Urothelium cell line (cell line): ENCODE measurements around the gene CHST10.
A peak's percentile ranks its signal among the peaks of the same experiment; 100 is the strongest.
"Not testable (repeated sequence)": the region's sequence is repeated elsewhere in the genome, so short reads cannot be mapped to it uniquely, and the experiment has no call there.

ENCODE experiments used
- DNase-seq: peaks from one replicate; pipeline ENCODE4 v3.0.0; 2011; ENCODE audit warnings: low spot score, mixed read lengths
- FAIRE-seq: peaks from 2 replicates; lab custom pipeline; 2011; peaks lifted over from hg19 to GRCh38; lab: Jason Lieb, UNC

CHST10 gene

GRCh38 chr2:100416935-100417710, at the start of gene CHST10:
Gene CHST10, minus strand, starts transcription at chr2:100417668. Its CDS starts 10,993 bp downstream, at chr2:100406675.
- FAIRE-seq, result peak; percentile 89
- DNase-seq, result peak; percentile 92

GRCh38 chr2:100460904-100461530, 43.5 kb upstream of the CHST10 start:
- DNase-seq (no peak), FAIRE-seq (no peak)

- not testable (repeated sequence) for FAIRE-seq, DNase-seq
Measured at GRCh38 chr2:100456357-100456756, 38.9 kb upstream of the CHST10 start.

- no peak for DNase-seq
- FAIRE-seq, result no peak
Measured at GRCh38 chr2:100453853-100454252, 36.4 kb upstream of the CHST10 start.

- FAIRE-seq, result no peak
Measured at GRCh38 chr2:100451734-100452133, 34.3 kb upstream of the CHST10 start.

GRCh38 chr2:100451092-100451491, 33.6 kb upstream of the CHST10 start:
- FAIRE-seq, result no peak

More at GRCh38 chr2:100451734-100452133, 34.3 kb upstream of the CHST10 start:
- no peak for DNase-seq

GRCh38 chr2:100446696-100447095, 29.2 kb upstream of the CHST10 start:
- FAIRE-seq, result no peak
- no peak for DNase-seq

More at GRCh38 chr2:100451092-100451491, 33.6 kb upstream of the CHST10 start:
- no peak for DNase-seq

- FAIRE-seq (no peak), DNase-seq (no peak)
Measured at GRCh38 chr2:100437751-100438150, 20.3 kb upstream of the CHST10 start.

- DNase-seq (no peak), FAIRE-seq (no peak)
Measured at GRCh38 chr2:100429726-100430125, 12.3 kb upstream of the CHST10 start.

GRCh38 chr2:100427627-100428258, 10.3 kb upstream of the CHST10 start:
- no peak for FAIRE-seq
- peak; percentile 65 for DNase-seq

GRCh38 chr2:100427111-100427510, 9.6 kb upstream of the CHST10 start:
- DNase-seq, result no peak
- FAIRE-seq, result no peak

- DNase-seq (no peak), FAIRE-seq (no peak)
Measured at GRCh38 chr2:100426384-100426720, 8.9 kb upstream of the CHST10 start.

- no peak for FAIRE-seq
- DNase-seq, result no peak
Measured at GRCh38 chr2:100425573-100426383, 8.3 kb upstream of the CHST10 start.

- FAIRE-seq (no peak), DNase-seq (no peak)
Measured at GRCh38 chr2:100425107-100425506, 7.6 kb upstream of the CHST10 start.

GRCh38 chr2:100424277-100424875, 6.9 kb upstream of the CHST10 start:
- FAIRE-seq (no peak), DNase-seq (no peak)

GRCh38 chr2:100423631-100424030, 6.2 kb upstream of the CHST10 start:
- DNase-seq (no peak), FAIRE-seq (no peak)

- DNase-seq, result peak; percentile 73
- FAIRE-seq, result no peak
Measured at GRCh38 chr2:100422320-100423055, 5.0 kb upstream of the CHST10 start.

- peak; percentile 44 for FAIRE-seq
- DNase-seq, result no peak
Measured at GRCh38 chr2:100419915-100420314, 2.4 kb upstream of the CHST10 start.

GRCh38 chr2:100418406-100418962, 1.0 kb upstream of the CHST10 start:
- FAIRE-seq, result no peak

GRCh38 chr2:100417711-100418124, 250 bp upstream of the CHST10 start:
- DNase-seq, result no peak

More at GRCh38 chr2:100418406-100418962, 1.0 kb upstream of the CHST10 start:
- no peak for DNase-seq

More at GRCh38 chr2:100417711-100418124, 250 bp upstream of the CHST10 start:
- FAIRE-seq, result no peak
